Transverse colon (tissue), 4 donors: ENCODE data around the gene UBASH3B. TPM values are rescaled to one million over a fixed set of nuclear protein-coding genes. Genes with fewer than 3 reads are reported as not detected.

Source experiments
- DNase-seq: peaks from one replicate; pipeline ENCODE4 v3.0.0-alpha.2; 2019
- H3K27ac ChIP-seq, 4 donors: fragments of 200-600 bp; sonication (generic); 2 replicates each; pipeline ENCODE4 v1.5.1; 2016 to 2018; ENCODE audit warnings: inconsistent platforms in 4 of 4
- H3K27me3 ChIP-seq: fragments of 200-600 bp; sonication (generic); 2 replicates; pipeline ENCODE4 v1.5.1; 2017; ENCODE audit warnings: inconsistent platforms
- H3K36me3 ChIP-seq, 4 donors: fragments of 200-600 bp; sonication (generic); 2 replicates each; pipeline ENCODE4 v1.5.1; 2017 to 2019; ENCODE audit warnings: inconsistent platforms in 4 of 4
- H3K4me1 ChIP-seq, 4 donors: fragments of 200-600 bp; sonication (generic); 2 replicates each; pipeline ENCODE4 v1.5.1; 2017 to 2020; ENCODE audit warnings: inconsistent platforms in 4 of 4
- H3K4me3 ChIP-seq, 4 donors: fragments of 200-600 bp; sonication (generic); 1 replicate in 1 of 4; 2 replicates in 3 of 4; pipeline versions ENCODE4 v1.5.1 to v1.6.1; 2017 to 2019; ENCODE audit warnings: inconsistent platforms in 4 of 4
- H3K9me3 ChIP-seq, 2 donors: fragments of 200-600 bp; sonication (generic); 2 replicates each; pipeline ENCODE4 v1.5.1; 2017 to 2019; ENCODE audit warnings: inconsistent platforms in 2 of 2
- EP300 ChIP-seq: sonication (generic); formaldehyde crosslinking; IDR thresholded peaks from one replicate; pipeline ENCODE4 v1.6.1; 2017; ENCODE audit warnings: antibody characterized with exemption, low read depth
- POLR2A ChIP-seq: fragments of 450-650 bp; IDR thresholded peaks from one replicate; pipeline ENCODE4 v1.6.1; 2016; ENCODE audit warnings: antibody characterized with exemption, mild to moderate bottlenecking, moderate library complexity
- POLR2AphosphoS5 ChIP-seq, 3 donors: sonication (generic); formaldehyde crosslinking; IDR thresholded peaks; one replicate each; pipeline ENCODE4 v1.6.1; 2016; ENCODE audit warnings: antibody characterized with exemption in 3 of 3
- WGBS, 2 donors: methylation state at CpG; one replicate each; pipeline ENCODE4 v1.1.5; 2018; ENCODE audit warnings: low coverage in 1 of 2; 5-methylcytosine and 5-hydroxymethylcytosine counted together
- in situ Hi-C, 4 donors: fragments of 200-750 bp; cut with MboI; loops; one replicate each; pipeline versions ENCODE4 v1.15.0 to v1.15.1; 2017; ENCODE audit warnings: low sequenced_read_pairs in 3 of 4, low pct_ligation_motif_present in 1 of 4, low pct_unique_long_range_greater_than_20kb in 1 of 4
- intact Hi-C: fragments of 100-400 bp; cut with DNase I; formaldehyde crosslinking; loops from one replicate; pipeline ENCODE4 v1.15.1; 2023; ENCODE audit warnings: low total_unique reads
- total RNA-seq, 4 donors: library from RNA; depleted of rRNA; stranded (reverse); fragments of >200 nt; gene quantifications; one replicate each; pipeline ENCODE4 v1.1.0, GENCODE V29; 2016
- TF ChIP-seq, protein P1 (sequence below), 5 experiments: fragments of 200-600 bp in 3 of 5; fragments of 450-650 bp in 2 of 5; sonication (generic) in 3 of 5; IDR thresholded peaks; 1 replicate in 2 of 5; 2 replicates in 3 of 5; pipeline ENCODE4 v1.5.1; 2016 to 2017; ENCODE audit warnings: antibody characterized with exemption in 5 of 5, inconsistent platforms in 3 of 5, mild to moderate bottlenecking in 2 of 5, moderate library complexity in 1 of 5

Gene UBASH3B
- total RNA-seq, 4 donors from 2014 or later, result 2.0 to 101 (median 17.0) TPM

DNA sequence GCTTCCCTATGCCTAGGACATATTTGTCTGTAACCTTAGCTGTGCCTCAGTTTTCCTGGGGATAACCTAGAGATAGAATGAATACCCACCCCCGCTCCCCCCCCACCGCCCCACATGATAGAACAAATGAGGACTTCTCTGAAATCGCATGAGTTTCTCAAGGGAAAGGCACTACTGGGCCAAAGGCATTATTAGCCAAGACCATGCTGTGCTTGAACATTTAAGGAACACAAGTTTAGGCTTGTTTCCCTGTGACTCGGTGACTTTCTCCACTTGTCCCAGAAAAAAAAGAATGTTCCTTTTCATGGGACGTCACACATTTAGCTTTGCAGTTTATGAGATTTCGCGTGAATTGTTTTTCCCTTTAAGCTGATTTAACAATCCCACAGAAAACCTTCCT lies 131.4 kb downstream of the UBASH3B start:
- WGBS, 2 donors, result 91 to 94% methylated on average over 5 to 7 of the region's 7 CpGs
- in situ Hi-C loops, result loop anchor here in 1 of 4 donors (10.0 kb wide), 1 partner anchor 162 kb away; no protein-coding TSS in a partner anchor

DNA sequence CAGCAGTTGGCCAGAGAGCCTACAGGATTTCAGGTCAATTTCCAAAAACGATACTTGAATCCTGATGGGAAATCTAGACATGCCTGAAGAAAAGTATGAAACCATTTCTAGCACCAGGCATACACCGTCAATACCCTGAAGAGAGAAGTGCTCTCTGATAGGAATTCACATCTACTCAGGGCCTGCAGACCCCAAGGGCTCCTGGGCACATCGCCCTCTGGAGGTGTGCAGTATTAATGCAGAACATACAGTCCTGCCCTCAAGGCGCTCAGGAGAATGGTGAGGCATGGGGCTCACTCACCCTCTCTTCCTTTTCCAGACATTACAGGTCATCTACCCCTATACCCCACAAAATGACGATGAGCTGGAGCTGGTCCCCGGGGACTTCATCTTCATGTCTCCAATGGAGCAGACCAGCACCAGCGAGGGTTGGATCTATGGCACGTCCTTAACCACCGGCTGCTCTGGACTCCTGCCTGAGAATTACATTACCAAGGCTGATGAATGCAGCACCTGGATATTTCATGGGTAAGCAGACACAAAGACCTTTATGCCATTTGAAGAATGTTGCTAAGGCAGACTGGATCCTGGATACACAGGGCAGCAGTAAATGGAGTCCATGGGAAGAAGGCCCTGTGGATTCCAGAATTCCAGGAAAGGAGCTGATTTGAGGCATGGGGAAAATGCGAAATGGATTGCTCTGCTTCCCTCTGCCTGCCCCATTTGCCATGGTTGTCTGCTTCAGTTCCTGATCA lies 133.4 kb downstream of the UBASH3B start:
- no peak for DNase-seq
- no peaks in the 10 kb centered on the region for H3K9me3 ChIP-seq
- H3K36me3 ChIP-seq, result no peaks in the 10 kb centered on the region
- TF ChIP-seq POLR2A (no peak), POLR2AphosphoS5 (IDR thresholded peaks at IDR 0.05) (no peak), EP300 (no peak)
- TF ChIP-seq, protein P1, sequence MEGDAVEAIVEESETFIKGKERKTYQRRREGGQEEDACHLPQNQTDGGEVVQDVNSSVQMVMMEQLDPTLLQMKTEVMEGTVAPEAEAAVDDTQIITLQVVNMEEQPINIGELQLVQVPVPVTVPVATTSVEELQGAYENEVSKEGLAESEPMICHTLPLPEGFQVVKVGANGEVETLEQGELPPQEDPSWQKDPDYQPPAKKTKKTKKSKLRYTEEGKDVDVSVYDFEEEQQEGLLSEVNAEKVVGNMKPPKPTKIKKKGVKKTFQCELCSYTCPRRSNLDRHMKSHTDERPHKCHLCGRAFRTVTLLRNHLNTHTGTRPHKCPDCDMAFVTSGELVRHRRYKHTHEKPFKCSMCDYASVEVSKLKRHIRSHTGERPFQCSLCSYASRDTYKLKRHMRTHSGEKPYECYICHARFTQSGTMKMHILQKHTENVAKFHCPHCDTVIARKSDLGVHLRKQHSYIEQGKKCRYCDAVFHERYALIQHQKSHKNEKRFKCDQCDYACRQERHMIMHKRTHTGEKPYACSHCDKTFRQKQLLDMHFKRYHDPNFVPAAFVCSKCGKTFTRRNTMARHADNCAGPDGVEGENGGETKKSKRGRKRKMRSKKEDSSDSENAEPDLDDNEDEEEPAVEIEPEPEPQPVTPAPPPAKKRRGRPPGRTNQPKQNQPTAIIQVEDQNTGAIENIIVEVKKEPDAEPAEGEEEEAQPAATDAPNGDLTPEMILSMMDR (IDR thresholded peaks at IDR 0.05), result no peak
- no peak overlapping the region for H3K27ac ChIP-seq
- in situ Hi-C loops (loop anchor here in 1 of 4 donors (10.0 kb wide), 1 partner anchor 164 kb away; no protein-coding TSS in a partner anchor), intact Hi-C loops (no loop called here)
- H3K4me3 ChIP-seq, result no peak overlapping the region
- WGBS, 2 donors, result 93 to 100% methylated on average over 1 to 10 of the region's 10 CpGs
- H3K27me3 ChIP-seq, result no peaks in the 10 kb centered on the region
- H3K4me1 ChIP-seq, result no peaks in the 10 kb centered on the region

More for the DNA sequence above, 131.4 kb downstream of the UBASH3B start:
- intact Hi-C loops, result no loop called here
- Histone ChIP-seq H3K27me3 (no peaks in the 10 kb centered on the region), H3K27ac (no peak overlapping the region), H3K36me3 (no peaks in the 10 kb centered on the region), H3K4me1 (no peaks in the 10 kb centered on the region), H3K9me3 (no peaks in the 10 kb centered on the region), H3K4me3 (no peak overlapping the region)
- TF ChIP-seq POLR2AphosphoS5 (IDR thresholded peaks at IDR 0.05) (no peak), EP300 (no peak), POLR2A (no peak)
- TF ChIP-seq, protein P1 (IDR thresholded peaks at IDR 0.05), result no peak
- no peak for DNase-seq

DNA sequence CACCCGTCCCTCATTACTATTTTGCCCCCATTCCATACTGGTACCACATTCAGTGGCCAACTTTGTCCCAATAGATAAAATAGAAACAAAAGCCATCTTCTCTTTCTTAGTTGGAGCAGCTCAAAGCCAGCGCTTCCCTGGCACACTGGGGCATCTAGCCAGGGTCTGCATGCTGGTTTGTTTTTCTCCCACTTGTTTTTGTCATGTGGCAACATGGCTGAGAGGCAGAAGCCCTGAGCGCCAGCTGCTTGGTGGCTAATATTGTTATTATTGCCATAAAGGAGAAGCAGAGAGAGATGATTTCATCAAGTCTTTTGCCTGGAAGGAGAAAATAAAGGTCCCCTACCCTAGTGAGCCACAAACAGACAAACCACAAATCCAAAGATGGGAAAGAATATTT lies 134.4 kb downstream of the UBASH3B start:
- in situ Hi-C loops (loop anchor here in 1 of 4 donors (10.0 kb wide), 2 partner anchors 65 to 165 kb away; no protein-coding TSS in a partner anchor), intact Hi-C loops (no loop called here)
- Histone ChIP-seq H3K36me3 (no peaks in the 10 kb centered on the region), H3K9me3 (no peaks in the 10 kb centered on the region), H3K27me3 (no peaks in the 10 kb centered on the region), H3K4me3 (no peak overlapping the region), H3K4me1 (no peaks in the 10 kb centered on the region), H3K27ac (no peak overlapping the region)
- TF ChIP-seq POLR2AphosphoS5 (IDR thresholded peaks at IDR 0.05), result no peak
- TF ChIP-seq EP300, result no peak
- TF ChIP-seq, protein P1 (IDR thresholded peaks at IDR 0.05), result no peak
- TF ChIP-seq POLR2A, result no peak
- DNase-seq, result no peak
- 77 to 83% methylated on average over 3 of the region's 3 CpGs for WGBS, 2 donors

DNA sequence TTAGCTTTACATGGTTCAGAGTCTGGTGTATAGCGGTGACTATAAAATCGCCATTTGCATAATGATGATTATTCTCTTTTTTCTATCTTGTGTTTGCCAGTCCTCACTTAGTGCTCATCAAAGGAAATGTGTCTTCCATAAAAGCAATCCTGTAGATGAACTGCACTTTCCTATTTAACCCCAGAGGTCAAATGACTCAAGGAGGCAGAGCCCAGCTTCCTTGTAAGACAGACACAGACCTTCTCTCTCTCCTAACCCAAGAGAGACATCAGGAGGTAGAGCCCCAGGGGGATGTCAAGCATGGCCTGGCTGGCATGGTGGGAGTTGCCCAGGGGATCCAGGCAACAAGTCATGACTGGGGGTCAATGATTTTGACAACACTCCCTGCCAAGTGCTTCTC lies 135.9 kb downstream of the UBASH3B start:
- in situ Hi-C loops, result loop anchor here in 1 of 4 donors (10.0 kb wide), 1 partner anchor 63 kb away; no protein-coding TSS in a partner anchor
- H3K9me3 ChIP-seq, result no peaks in the 10 kb centered on the region
- H3K27me3 ChIP-seq, result no peaks in the 10 kb centered on the region
- H3K36me3 ChIP-seq, result no peaks in the 10 kb centered on the region
- no peak overlapping the region for H3K27ac ChIP-seq
- 90 to 100% methylated on average over 1 to 2 of the region's 2 CpGs for WGBS, 2 donors
- DNase-seq, result no peak
- no peak overlapping the region for H3K4me3 ChIP-seq
- H3K4me1 ChIP-seq, result no peaks in the 10 kb centered on the region
- TF ChIP-seq POLR2A, result no peak
- TF ChIP-seq POLR2AphosphoS5 (IDR thresholded peaks at IDR 0.05), result no peak
- no peak for TF ChIP-seq EP300
- TF ChIP-seq, protein P1 (IDR thresholded peaks at IDR 0.05), result no peak
- intact Hi-C loops, result no loop called here
